HG02763 (cell line): ENCODE results near the gene ERBB4.
"Not testable (repeated sequence)": the region's sequence is repeated elsewhere in the genome, so short reads cannot be mapped to it uniquely, and the experiment has no call there.

Experiments
- ATAC-seq: cut with Tn5 transposase; IDR thresholded peaks from one replicate; pipeline ENCODE4 v1.9.1; 2021; ENCODE audit warnings: mild to moderate bottlenecking, moderate library complexity; ENCODE audit not compliant: unreplicated experiment

The ERBB4 gene

GRCh38 chr2:212311807-212312404 lies 226.7 kb downstream of the ERBB4 start:
- ATAC-seq, result no peak

GRCh38 chr2:212299943-212300342 lies 238.7 kb downstream of the ERBB4 start:
- ATAC-seq, result no peak

- no peak for ATAC-seq
These were observed 239.3 kb downstream of the ERBB4 start for GRCh38 chr2:212299333-212299732.

GRCh38 chr2:212295571-212295970 lies 243.0 kb downstream of the ERBB4 start:
- no peak for ATAC-seq

- no peak for ATAC-seq
These were observed 243.8 kb downstream of the ERBB4 start for GRCh38 chr2:212294816-212295215.

- no peak for ATAC-seq
These were observed 249.3 kb downstream of the ERBB4 start for GRCh38 chr2:212289301-212289700.

GRCh38 chr2:212288308-212288707 lies 250.3 kb downstream of the ERBB4 start:
- ATAC-seq, result no peak

- ATAC-seq, result no peak
These were observed 254.4 kb downstream of the ERBB4 start for GRCh38 chr2:212284166-212284565.

GRCh38 chr2:212282671-212283261 lies 255.8 kb downstream of the ERBB4 start:
- no peak for ATAC-seq

- ATAC-seq, result no peak
These were observed 261.8 kb downstream of the ERBB4 start for GRCh38 chr2:212276813-212277212.

GRCh38 chr2:212274215-212274614 lies 264.4 kb downstream of the ERBB4 start:
- ATAC-seq, result no peak

- ATAC-seq, result no peak
These were observed 267.0 kb downstream of the ERBB4 start for GRCh38 chr2:212271583-212271982.

GRCh38 chr2:212269005-212269404 lies 269.6 kb downstream of the ERBB4 start:
- no peak for ATAC-seq

- no peak for ATAC-seq
These were observed 272.3 kb downstream of the ERBB4 start for GRCh38 chr2:212266297-212266696.

- no peak for ATAC-seq
These were observed 272.8 kb downstream of the ERBB4 start for GRCh38 chr2:212265777-212266176.

- ATAC-seq, result no peak
These were observed 274.4 kb downstream of the ERBB4 start for GRCh38 chr2:212264187-212264586.

- ATAC-seq, result no peak
These were observed 279.4 kb downstream of the ERBB4 start for GRCh38 chr2:212259226-212259625.

- no peak for ATAC-seq
These were observed 284.3 kb downstream of the ERBB4 start for GRCh38 chr2:212254339-212254738.

GRCh38 chr2:212249451-212249850 lies 289.2 kb downstream of the ERBB4 start:
- no peak for ATAC-seq

GRCh38 chr2:212245880-212246279 lies 292.7 kb downstream of the ERBB4 start:
- ATAC-seq, result no peak

GRCh38 chr2:212242724-212243123 lies 295.9 kb downstream of the ERBB4 start:
- no peak for ATAC-seq

- ATAC-seq, result not testable (repeated sequence)
These were observed 300.4 kb downstream of the ERBB4 start for GRCh38 chr2:212238152-212238551.
